Cardiac septum (tissue), 1 donor: ENCODE data around the gene TAS2R60. TPM values are rescaled to one million over a fixed set of nuclear protein-coding genes. Genes with fewer than 3 reads are reported as not detected.

Experiments
- DNase-seq: peaks from one replicate; pipeline ENCODE4 v3.0.0-alpha.2; 2020; ENCODE audit warnings: low spot score
- intact Hi-C: fragments of 100-400 bp; cut with DNase I; formaldehyde crosslinking; loops from one replicate; pipeline ENCODE4 v1.14.0; 2022
- total RNA-seq: library from RNA; stranded (reverse); fragmentation: NEBNext Ultra II Directional; extraction: Animal tissue kit (Norgen Biotek cat#: 25700); gene quantifications from one replicate; pipeline ENCODE4 v1.2.1, GENCODE V29; 2021
- donor health status: DM: no; HTN: no; CAD: no.

Gene TAS2R60
- total RNA-seq, 1 donor from 2014 or later, result not detected

GRCh38 chr7:143433759-143434158, 9.5 kb upstream of the TAS2R60 start:
- DNase-seq, result no peak
- intact Hi-C loops, result no loop called here

- DNase-seq, result no peak
- intact Hi-C loops, result no loop called here
Observed at GRCh38 chr7:143434660-143435059, 8.6 kb upstream of the TAS2R60 start.

GRCh38 chr7:143435266-143435665, 8.0 kb upstream of the TAS2R60 start:
- no peak for DNase-seq
- intact Hi-C loops, result no loop called here

GRCh38 chr7:143436325-143436946, 6.8 kb upstream of the TAS2R60 start:
- intact Hi-C loops, result no loop called here
- no peak for DNase-seq

GRCh38 chr7:143437578-143437977, 5.7 kb upstream of the TAS2R60 start:
- intact Hi-C loops, result no loop called here
- no peak for DNase-seq

GRCh38 chr7:143439866-143440265, 3.4 kb upstream of the TAS2R60 start:
- DNase-seq, result no peak
- intact Hi-C loops, result no loop called here

GRCh38 chr7:143444063-143444782, 970 bp downstream of the TAS2R60 start:
- DNase-seq, result no peak
- intact Hi-C loops, result no loop called here

- intact Hi-C loops, result no loop called here
- DNase-seq, result no peak
Observed at GRCh38 chr7:143444785-143445184, 1.5 kb downstream of the TAS2R60 start.

GRCh38 chr7:143447466-143447865, 4.2 kb downstream of the TAS2R60 start:
- intact Hi-C loops, result no loop called here
- DNase-seq, result no peak

GRCh38 chr7:143448429-143448828, 5.2 kb downstream of the TAS2R60 start:
- no peak for DNase-seq
- intact Hi-C loops, result no loop called here

GRCh38 chr7:143449793-143450192, 6.5 kb downstream of the TAS2R60 start:
- intact Hi-C loops, result no loop called here
- DNase-seq, result no peak

GRCh38 chr7:143451122-143451521, 7.9 kb downstream of the TAS2R60 start:
- intact Hi-C loops, result no loop called here

GRCh38 chr7:143451746-143452145, 8.5 kb downstream of the TAS2R60 start:
- intact Hi-C loops, result no loop called here

More at GRCh38 chr7:143451122-143451521, 7.9 kb downstream of the TAS2R60 start:
- no peak for DNase-seq

GRCh38 chr7:143452495-143452894, 9.2 kb downstream of the TAS2R60 start:
- intact Hi-C loops, result no loop called here
- no peak for DNase-seq

More at GRCh38 chr7:143451746-143452145, 8.5 kb downstream of the TAS2R60 start:
- DNase-seq, result no peak

- intact Hi-C loops, result no loop called here
- no peak for DNase-seq
Observed at GRCh38 chr7:143454091-143454680, 10.9 kb downstream of the TAS2R60 start.

- no peak for DNase-seq
- intact Hi-C loops, result no loop called here
Observed at GRCh38 chr7:143455491-143455890, 12.2 kb downstream of the TAS2R60 start.

GRCh38 chr7:143455942-143456341, 12.7 kb downstream of the TAS2R60 start:
- intact Hi-C loops, result no loop called here

GRCh38 chr7:143456992-143457793, 13.9 kb downstream of the TAS2R60 start:
- DNase-seq, result no peak

More at GRCh38 chr7:143455942-143456341, 12.7 kb downstream of the TAS2R60 start:
- no peak for DNase-seq

GRCh38 chr7:143458263-143458662, 15.0 kb downstream of the TAS2R60 start:
- no peak for DNase-seq
- intact Hi-C loops, result no loop called here

More at GRCh38 chr7:143456992-143457793, 13.9 kb downstream of the TAS2R60 start:
- intact Hi-C loops, result no loop called here

GRCh38 chr7:143458681-143459080, 15.4 kb downstream of the TAS2R60 start:
- intact Hi-C loops, result no loop called here
- no peak for DNase-seq
